ENCODE data around the gene VAV2. TPM values are rescaled to one million over a fixed set of nuclear protein-coding genes. Genes with fewer than 3 reads are reported as not detected.
A peak's percentile ranks its signal among the peaks of the same experiment; 100 is the strongest.

The VAV2 gene
- polyA plus RNA-seq, 1 of the 3 experiments (the other 2 are of a cell fraction) = 14.9 TPM

DNA sequence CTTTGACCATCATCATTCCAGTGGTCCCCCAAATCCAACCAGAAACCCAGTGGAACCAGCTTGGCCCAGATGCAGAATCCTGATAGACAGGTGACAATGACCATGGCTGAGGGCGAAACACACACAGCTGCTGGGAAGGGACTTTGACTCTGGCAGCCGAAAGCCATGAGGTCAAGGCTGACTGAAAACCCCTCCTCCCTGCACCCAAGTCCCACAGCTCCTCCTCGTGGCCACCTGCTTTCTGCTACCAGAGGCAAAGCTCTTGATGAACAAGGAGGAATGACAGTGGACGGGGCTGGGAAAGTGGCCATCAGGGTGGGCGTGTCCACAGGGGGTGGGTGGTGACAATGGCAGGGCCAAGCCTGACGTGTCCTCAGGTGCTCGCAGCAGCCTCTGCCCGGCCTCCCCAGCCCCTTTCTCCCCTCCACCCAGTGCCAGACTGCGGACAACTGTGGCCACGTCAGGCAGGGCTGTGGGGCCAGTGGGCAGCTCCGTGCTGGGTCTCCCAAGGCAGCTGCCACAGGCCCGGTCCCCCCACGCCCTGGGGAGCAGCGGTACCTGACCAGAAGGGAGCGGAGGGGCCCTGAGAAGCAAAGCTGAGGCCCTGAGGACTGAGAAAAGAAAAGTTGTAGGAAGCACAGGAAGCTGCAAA lies 223.1 kb downstream of the VAV2 start:
- POLR2A ChIA-PET = no interaction called here
- no peak for TF ChIP-seq CHD2 (IDR thresholded peaks at IDR 0.05; ENCODE audit: low read length, partially characterized antibody)
- TF ChIP-seq RAD21 (IDR thresholded peaks at IDR 0.05; ENCODE audit: low read length) = 0 out of 2 replicates have a peak, but pooled peaks have one; percentile 3
- no peak for TF ChIP-seq NFIC (IDR thresholded peaks at IDR 0.05; ENCODE audit: borderline replicate concordance)
- no peak for TF ChIP-seq YY1 (IDR thresholded peaks at IDR 0.05; ENCODE audit: low read depth)
- Histone ChIP-seq H2AFZ (ENCODE audit: low read depth) (no peak overlapping the region), H3K27me3 (ENCODE audit: insufficient read depth) (no peaks in the 10 kb centered on the region), H3K4me3 (ENCODE audit: low read depth in 2 of 2, low read length in 1 of 2) (no peak overlapping the region), H3K27ac (ENCODE audit: low read depth in 2 of 2, low read length in 1 of 2) (no peak overlapping the region), H3K9ac (no peak overlapping the region), H3K4me1 (ENCODE audit: control insufficient read depth in 1 of 2, insufficient read depth in 2 of 2, low read depth in 1 of 2, low read length in 1 of 2) (peaks cover 0 to 8% of the 10 kb centered on the region in 2 experiments; a peak in 1 of 4 replicates), H4K20me1 (ENCODE audit: insufficient read depth) (no peaks in the 10 kb centered on the region), H3K36me3 (replicated peaks in 1 of 2; ENCODE audit: control insufficient read depth in 1 of 2, insufficient read depth in 2 of 2, low read length in 1 of 2) (peaks cover 41 to 56% of the 10 kb centered on the region in 2 experiments), H3K4me2 (no peak overlapping the region), H3K79me2 (ENCODE audit: insufficient read depth) (no peaks in the 10 kb centered on the region), H3K9me3 (peaks cover 9% of the 10 kb centered on the region; the same call in 1 of the 2 replicates), H3F3A (replicated peaks; ENCODE audit: insufficient read depth) (peaks cover 5% of the 10 kb centered on the region), H3K9me2 (no peaks in the 10 kb centered on the region)
- DNase-seq = no peak
- CTCF ChIA-PET = interaction anchor here (1.1 to 5.7 kb wide), 5 partner anchors 12 to 226 kb away, joined by 4 to 46 read pairs (median 8); no protein-coding TSS in a partner anchor
- WGBS (ENCODE audit: low lambda C conversion rate) = 96% methylated on average over 11 of the region's 15 CpGs

DNA sequence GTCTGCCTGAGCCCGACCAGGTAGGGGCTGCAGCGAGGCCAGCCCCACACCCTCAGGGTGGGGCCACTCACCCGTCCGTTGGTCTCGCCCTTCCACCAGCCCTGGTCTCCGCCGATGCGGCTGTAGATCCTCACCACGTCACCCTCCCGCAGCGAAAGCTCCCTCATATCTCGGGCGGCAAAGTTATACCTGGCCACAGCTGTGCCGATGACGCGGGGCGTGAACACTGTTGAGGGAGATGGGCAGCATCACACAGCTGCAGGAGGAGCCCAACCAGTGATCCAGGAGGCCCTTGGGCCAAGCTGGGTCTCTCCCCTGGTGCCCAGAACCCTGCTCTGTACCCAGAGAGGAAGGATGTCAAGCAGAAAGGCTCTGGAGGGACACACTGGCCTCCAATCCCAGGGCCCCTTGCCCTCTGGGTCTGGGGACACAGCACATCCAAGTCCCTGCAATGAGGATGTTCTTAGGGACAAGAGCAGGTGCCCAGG lies 223.7 kb downstream of the VAV2 start:
- TF ChIP-seq MXI1 (IDR thresholded peaks at IDR 0.05; ENCODE audit: low read depth, low read length) = no peak
- TF ChIP-seq YY1 (IDR thresholded peaks at IDR 0.05; ENCODE audit: low read depth) = no peak
- no peak for TF ChIP-seq TCF12 (IDR thresholded peaks at IDR 0.05)
- no peak for TF ChIP-seq JUND (IDR thresholded peaks at IDR 0.05)
- TF ChIP-seq TAF1 (IDR thresholded peaks at IDR 0.05; ENCODE audit: borderline replicate concordance, low read depth, low read length) = no peak
- TF ChIP-seq, protein P1, sequence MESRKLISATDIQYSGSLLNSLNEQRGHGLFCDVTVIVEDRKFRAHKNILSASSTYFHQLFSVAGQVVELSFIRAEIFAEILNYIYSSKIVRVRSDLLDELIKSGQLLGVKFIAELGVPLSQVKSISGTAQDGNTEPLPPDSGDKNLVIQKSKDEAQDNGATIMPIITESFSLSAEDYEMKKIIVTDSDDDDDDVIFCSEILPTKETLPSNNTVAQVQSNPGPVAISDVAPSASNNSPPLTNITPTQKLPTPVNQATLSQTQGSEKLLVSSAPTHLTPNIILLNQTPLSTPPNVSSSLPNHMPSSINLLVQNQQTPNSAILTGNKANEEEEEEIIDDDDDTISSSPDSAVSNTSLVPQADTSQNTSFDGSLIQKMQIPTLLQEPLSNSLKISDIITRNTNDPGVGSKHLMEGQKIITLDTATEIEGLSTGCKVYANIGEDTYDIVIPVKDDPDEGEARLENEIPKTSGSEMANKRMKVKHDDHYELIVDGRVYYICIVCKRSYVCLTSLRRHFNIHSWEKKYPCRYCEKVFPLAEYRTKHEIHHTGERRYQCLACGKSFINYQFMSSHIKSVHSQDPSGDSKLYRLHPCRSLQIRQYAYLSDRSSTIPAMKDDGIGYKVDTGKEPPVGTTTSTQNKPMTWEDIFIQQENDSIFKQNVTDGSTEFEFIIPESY (IDR thresholded peaks at IDR 0.05; ENCODE audit: borderline replicate concordance, low read depth) = no peak
- no peak overlapping the region for H3K4me3 ChIP-seq (ENCODE audit: low read depth in 2 of 2, low read length in 1 of 2)
- no peak overlapping the region for H3K4me2 ChIP-seq
- H3K27me3 ChIP-seq (ENCODE audit: insufficient read depth) = no peaks in the 10 kb centered on the region
- H3K79me2 ChIP-seq (ENCODE audit: insufficient read depth) = no peaks in the 10 kb centered on the region
- 95% methylated on average over 17 of the region's 17 CpGs for WGBS (ENCODE audit: low lambda C conversion rate)
- peaks cover 0 to 6% of the 10 kb centered on the region in 2 experiments; a peak in 1 of 4 replicates for H3K4me1 ChIP-seq (ENCODE audit: control insufficient read depth in 1 of 2, insufficient read depth in 2 of 2, low read depth in 1 of 2, low read length in 1 of 2)
- H4K20me1 ChIP-seq (ENCODE audit: insufficient read depth) = no peaks in the 10 kb centered on the region
- CTCF ChIA-PET = interaction anchor here (1.6 to 5.7 kb wide), 4 partner anchors 10 to 26 kb away, joined by 5 to 46 read pairs (median 19); no protein-coding TSS in a partner anchor
- H3K27ac ChIP-seq (ENCODE audit: low read depth in 2 of 2, low read length in 1 of 2) = no peak overlapping the region
- no peak overlapping the region for H3K9ac ChIP-seq
- peaks cover 9% of the 10 kb centered on the region; the same call in 1 of the 2 replicates for H3K9me3 ChIP-seq
- peaks cover 36 to 56% of the 10 kb centered on the region in 2 experiments for H3K36me3 ChIP-seq (replicated peaks in 1 of 2; ENCODE audit: control insufficient read depth in 1 of 2, insufficient read depth in 2 of 2, low read length in 1 of 2)
- DNase-seq = no peak
- H3K9me2 ChIP-seq = no peaks in the 10 kb centered on the region
- H2AFZ ChIP-seq (ENCODE audit: low read depth) = no peak overlapping the region
- H3F3A ChIP-seq (replicated peaks; ENCODE audit: insufficient read depth) = peaks cover 5% of the 10 kb centered on the region
- POLR2A ChIA-PET = no interaction called here

Data from SK-N-SH (cell line).